ENCODE measurements around the gene BCAS3.

Gene BCAS3

DNA sequence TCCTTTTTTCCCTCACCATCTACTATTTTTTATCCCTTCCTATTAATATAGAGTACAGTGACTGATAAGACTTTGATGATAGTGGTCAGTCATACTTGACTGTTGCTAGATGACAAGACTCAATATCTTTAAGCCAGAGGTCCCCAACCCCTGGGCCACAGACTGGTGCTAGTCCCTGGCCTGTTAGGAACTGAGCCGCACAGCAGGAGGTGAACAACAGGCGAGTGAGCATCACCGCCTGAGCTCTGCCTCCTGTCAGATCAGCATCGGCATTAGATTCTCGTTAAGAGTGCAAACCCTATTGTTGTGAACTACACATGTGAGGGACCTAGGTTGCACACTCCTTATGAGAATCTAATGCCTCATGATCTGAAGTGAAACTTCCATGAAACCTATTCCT lies 341.3 kb downstream of the BCAS3 start:
- TF ChIP-seq GATA2 (IDR thresholded peaks at IDR 0.05; ENCODE audit: low read depth, low read length): no peak
- TF ChIP-seq GATA3 (IDR thresholded peaks at IDR 0.05; ENCODE audit: low read depth, low read length): no peak

DNA sequence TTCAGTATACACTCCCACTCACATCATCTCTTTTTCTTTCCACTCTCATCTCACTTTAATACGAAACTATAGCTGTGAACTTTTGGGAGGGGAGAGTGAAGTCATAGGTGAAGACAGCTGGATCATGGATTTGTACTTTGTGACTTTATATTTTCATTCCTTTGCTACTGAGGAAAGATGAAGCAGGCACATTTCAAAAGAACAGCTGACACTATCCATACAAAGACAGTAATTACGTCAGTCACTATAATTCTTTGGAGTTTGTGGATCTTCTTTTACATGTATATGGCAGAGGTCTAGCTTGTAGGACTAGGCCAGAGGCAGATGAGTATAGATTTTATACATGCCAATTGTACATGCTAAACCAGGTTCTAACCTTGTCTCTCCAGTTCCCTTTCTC lies 346.3 kb downstream of the BCAS3 start:
- TF ChIP-seq GATA2 (IDR thresholded peaks at IDR 0.05; ENCODE audit: low read depth, low read length): no peak
- no peak for TF ChIP-seq GATA3 (IDR thresholded peaks at IDR 0.05; ENCODE audit: low read depth, low read length)

DNA sequence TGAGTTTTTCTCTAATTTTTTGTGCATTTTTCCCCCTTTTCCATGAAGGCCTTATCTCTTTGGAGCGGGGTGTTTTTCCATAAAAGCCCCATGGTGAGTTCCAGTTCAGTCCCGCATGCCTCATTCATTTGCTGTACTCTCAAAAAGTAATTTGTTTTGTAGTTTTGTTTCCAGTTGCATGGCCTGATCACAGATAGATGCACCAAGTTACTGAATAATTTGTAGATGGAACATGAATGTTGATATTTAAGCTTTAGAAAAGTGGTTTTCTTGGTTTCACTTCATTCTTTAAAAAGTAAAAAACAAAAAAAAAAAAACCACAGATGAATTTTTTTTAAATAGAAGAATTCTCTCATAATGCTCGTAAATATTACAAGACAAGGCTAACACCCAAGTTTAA lies 349.2 kb downstream of the BCAS3 start:
- TF ChIP-seq GATA3 (IDR thresholded peaks at IDR 0.05; ENCODE audit: low read depth, low read length): no peak
- no peak for TF ChIP-seq GATA2 (IDR thresholded peaks at IDR 0.05; ENCODE audit: low read depth, low read length)

- TF ChIP-seq GATA2 (IDR thresholded peaks at IDR 0.05; ENCODE audit: low read depth, low read length) (no peak), GATA3 (IDR thresholded peaks at IDR 0.05; ENCODE audit: low read depth, low read length) (no peak)
Measured at GRCh38 chr17:61029181-61029580, 351.5 kb downstream of the BCAS3 start.

- TF ChIP-seq GATA3 (IDR thresholded peaks at IDR 0.05; ENCODE audit: low read depth, low read length) (no peak), GATA2 (IDR thresholded peaks at IDR 0.05; ENCODE audit: low read depth, low read length) (no peak)
Measured at GRCh38 chr17:61040666-61041065, 363.0 kb downstream of the BCAS3 start.

DNA sequence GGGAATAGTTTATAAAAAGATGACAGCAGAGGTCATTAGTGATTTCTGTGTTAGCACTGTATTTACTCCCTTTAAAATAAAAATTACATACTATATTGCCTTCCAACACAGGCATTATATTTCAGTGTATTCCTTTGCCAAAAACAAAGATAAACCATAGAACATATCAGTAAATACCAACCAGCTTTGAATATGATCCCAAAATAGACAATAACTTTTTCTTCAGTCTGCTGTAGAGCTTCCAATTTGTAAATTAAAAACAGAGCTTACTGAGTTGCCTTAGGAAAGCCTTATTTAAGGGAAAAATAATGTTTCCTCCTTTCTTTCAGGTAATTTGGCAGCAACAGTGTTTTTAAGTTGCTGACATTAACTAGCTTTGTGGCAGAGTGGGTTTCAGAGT lies 369.9 kb downstream of the BCAS3 start:
- no peak for TF ChIP-seq GATA2 (IDR thresholded peaks at IDR 0.05; ENCODE audit: low read depth, low read length)
- TF ChIP-seq GATA3 (IDR thresholded peaks at IDR 0.05; ENCODE audit: low read depth, low read length): no peak

DNA sequence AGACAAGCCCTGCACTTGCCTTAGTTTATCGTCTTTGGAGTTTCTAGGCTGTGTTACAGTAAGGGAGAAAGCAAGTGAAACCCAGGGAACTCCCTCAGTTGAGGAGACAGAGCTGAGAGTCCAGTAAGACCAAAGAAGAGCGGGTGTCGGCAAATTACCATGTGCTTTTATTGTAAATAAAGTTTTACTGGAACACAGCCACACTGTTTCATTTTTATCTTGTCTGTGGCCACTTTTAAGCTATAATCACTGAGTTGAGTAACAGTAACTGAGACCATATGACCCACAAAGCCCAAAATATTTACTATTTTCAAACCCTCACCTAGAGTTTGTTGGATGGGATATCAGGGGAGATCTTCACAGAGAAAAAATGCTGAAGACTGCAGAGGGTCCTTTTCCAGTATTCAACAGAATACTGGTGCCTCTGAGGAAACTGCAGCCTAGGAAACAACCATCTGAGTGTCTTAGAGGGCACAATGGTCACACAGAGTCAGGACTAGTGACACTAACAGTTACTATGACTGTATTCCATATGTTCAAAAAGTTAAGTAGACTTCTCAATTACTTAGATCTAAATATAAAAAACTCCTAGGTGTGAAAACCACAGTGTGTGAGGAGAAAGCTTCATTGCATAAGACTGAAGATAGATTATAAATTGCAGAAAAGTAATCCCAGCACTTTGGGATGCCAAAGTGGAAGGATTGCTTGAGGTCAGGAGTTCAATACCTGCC lies 370.9 kb downstream of the BCAS3 start:
- TF ChIP-seq GATA3 (IDR thresholded peaks at IDR 0.05; ENCODE audit: low read depth, low read length): no peak
- no peak for TF ChIP-seq GATA2 (IDR thresholded peaks at IDR 0.05; ENCODE audit: low read depth, low read length)

DNA sequence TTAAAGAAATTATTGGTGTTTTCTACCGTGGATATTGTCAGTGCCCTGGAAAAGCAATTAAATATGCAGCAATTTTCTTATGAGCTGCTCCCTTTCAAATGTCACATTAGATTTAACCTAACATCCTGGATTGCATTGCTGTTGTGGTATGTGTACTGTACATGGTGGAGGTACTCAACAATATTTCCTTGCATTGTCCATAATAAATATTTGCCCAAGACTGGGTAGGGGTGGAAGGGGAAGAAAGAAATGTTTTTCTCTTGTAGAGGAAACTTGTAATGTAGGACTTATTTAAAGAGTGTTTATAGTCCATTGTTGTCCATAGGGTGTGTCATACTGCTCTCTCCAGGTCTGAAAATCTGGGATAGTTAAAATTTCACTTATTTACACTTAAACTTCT lies 375.8 kb downstream of the BCAS3 start:
- TF ChIP-seq GATA3 (IDR thresholded peaks at IDR 0.05; ENCODE audit: low read depth, low read length) (no peak), GATA2 (IDR thresholded peaks at IDR 0.05; ENCODE audit: low read depth, low read length) (no peak)

DNA sequence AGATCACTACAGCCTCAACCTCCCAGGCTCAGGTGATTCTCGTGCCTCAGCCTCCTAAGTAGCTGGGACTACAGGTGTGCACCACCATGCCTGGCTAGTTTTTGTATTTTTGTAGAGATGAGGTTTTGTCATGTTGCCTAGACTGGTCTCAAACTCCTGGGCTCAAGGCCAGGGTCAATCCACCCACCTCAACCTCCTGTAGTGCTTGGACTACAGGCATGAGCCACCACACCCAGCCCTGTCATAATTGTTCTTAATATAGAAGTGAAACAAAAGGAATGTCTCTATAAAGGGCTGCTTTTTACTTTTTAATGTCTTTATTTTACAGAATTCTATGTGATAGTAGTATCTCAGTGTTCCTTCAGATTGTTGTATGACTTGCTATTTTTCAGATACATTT lies 376.8 kb downstream of the BCAS3 start:
- TF ChIP-seq GATA3 (IDR thresholded peaks at IDR 0.05; ENCODE audit: low read depth, low read length): no peak
- TF ChIP-seq GATA2 (IDR thresholded peaks at IDR 0.05; ENCODE audit: low read depth, low read length): no peak

- TF ChIP-seq GATA3 (IDR thresholded peaks at IDR 0.05; ENCODE audit: low read depth, low read length) (no peak), GATA2 (IDR thresholded peaks at IDR 0.05; ENCODE audit: low read depth, low read length) (no peak)
Measured at GRCh38 chr17:61057257-61057656, 379.6 kb downstream of the BCAS3 start.

DNA sequence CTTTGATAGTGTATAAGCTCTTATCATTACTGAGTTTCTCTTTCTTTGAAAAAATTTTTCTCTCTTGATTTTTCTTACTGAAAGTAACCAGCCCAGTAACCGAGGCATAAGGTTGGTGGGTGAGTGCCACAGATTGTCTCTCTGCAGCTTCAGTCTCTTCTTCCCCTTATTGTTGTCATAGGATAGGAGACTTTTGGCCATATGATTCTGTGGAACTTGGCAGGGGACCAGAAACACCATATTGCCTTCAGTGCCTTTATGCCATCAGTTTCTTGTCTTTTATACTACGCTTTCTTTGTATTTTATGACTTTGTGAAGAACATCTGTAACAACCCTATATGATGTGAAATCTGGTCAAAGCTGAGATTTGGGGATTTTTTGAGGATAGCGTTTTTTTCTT lies 380.4 kb downstream of the BCAS3 start:
- no peak for TF ChIP-seq GATA2 (IDR thresholded peaks at IDR 0.05; ENCODE audit: low read depth, low read length)
- TF ChIP-seq GATA3 (IDR thresholded peaks at IDR 0.05; ENCODE audit: low read depth, low read length): no peak

- TF ChIP-seq GATA2 (IDR thresholded peaks at IDR 0.05; ENCODE audit: low read depth, low read length) (no peak), GATA3 (IDR thresholded peaks at IDR 0.05; ENCODE audit: low read depth, low read length) (no peak)
Measured at GRCh38 chr17:61063528-61063927, 385.9 kb downstream of the BCAS3 start.

DNA sequence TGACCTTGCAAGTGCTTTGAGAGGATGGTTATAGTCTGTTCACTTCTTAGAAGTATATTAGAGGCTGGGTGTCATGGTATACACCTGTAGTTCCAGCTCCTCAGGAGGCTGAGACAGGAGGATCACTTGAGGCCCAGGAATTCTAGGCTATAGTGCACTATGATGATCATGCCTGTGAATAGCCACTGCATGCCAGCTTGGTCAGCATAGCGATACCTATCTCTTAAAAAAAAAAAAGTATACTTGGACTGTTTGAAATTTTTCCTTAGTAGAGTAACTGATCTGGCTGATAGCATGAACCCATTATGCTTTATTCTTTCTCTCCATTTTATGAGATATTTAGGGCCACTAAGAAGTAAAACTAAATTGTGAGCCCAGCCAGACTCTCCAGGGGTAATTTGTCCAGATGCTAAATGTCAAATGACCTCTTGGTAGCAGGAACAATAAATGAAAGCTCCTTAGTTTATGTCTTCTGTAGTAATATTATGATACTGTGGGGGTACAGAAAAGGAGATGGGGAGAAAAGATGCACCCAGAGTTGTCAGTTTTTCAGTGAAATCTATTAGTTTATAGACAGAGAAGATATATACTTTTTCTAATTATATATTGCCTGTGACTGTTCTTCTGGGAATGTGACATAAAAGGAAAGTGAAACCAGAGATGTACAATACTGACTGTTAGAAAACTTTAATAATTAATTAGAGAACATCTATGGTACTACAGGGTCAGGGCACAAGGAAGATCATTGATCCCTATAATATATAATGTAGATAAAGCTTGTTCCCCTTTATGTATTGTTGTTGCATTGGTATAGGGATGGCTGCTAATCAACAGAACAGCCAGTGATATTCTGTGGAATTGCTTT lies 386.7 kb downstream of the BCAS3 start:
- TF ChIP-seq GATA3 (IDR thresholded peaks at IDR 0.05; ENCODE audit: low read depth, low read length): no peak
- TF ChIP-seq GATA2 (IDR thresholded peaks at IDR 0.05; ENCODE audit: low read depth, low read length): no peak

DNA sequence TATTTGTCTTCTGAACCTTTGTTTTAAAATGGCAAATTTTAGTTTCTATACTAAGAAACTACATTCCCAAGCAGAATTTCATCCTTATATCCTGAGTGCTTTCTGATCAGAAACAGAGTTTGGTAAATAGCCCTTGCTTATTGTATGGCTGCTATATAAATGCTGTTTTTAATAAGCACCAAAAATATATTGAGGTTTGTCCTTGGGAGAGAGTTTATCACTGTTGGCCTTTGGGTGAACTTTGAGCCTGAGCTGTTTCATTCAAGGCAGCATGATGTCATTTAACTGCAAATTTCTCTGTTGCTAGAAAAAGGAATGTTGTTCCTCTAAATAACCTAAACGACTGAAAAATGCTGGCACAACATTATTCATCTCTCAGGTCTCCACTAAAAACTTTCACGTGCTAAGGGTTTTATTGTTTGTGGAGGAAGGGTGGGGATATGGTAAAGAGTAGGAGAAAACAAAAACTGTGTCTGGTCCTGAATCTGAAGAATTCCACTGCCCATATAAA lies 387.7 kb downstream of the BCAS3 start:
- no peak for TF ChIP-seq GATA2 (IDR thresholded peaks at IDR 0.05; ENCODE audit: low read depth, low read length)
- TF ChIP-seq GATA3 (IDR thresholded peaks at IDR 0.05; ENCODE audit: low read depth, low read length): no peak

DNA sequence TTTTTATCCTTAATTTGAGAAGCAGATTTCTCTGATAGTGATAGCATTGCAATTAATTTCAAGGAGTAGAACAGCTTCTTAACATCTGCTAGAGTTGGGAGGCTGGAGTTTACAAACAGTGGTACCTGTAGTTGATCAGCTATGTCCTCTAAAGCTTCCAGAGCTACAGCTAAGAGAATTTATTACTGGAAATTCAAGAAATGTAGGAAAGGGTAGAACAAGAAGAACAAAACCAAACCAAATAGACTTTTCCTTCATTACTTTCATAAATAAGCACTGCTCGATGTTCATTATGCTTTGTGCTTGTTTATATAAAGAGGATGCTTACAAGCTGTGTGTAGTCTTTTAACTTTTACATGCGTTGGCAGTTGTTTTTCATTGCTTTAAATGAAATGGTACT lies 388.4 kb downstream of the BCAS3 start:
- no peak for TF ChIP-seq GATA2 (IDR thresholded peaks at IDR 0.05; ENCODE audit: low read depth, low read length)
- no peak for TF ChIP-seq GATA3 (IDR thresholded peaks at IDR 0.05; ENCODE audit: low read depth, low read length)

All from SH-SY5Y (cell line).